Lung (tissue), 12 donors: ENCODE measurements around the gene NBPF3. TPM values are rescaled to one million over a fixed set of nuclear protein-coding genes. Genes with fewer than 3 reads are reported as not detected.
"Not testable (repeated sequence)": the region's sequence is repeated elsewhere in the genome, so short reads cannot be mapped to it uniquely, and the experiment has no call there.

Experiments
- ATAC-seq: fragments of 200-7000 bp; cut with Tn5 transposase; one replicate; pipeline ENCODE4 v1.9.1; 2020; ENCODE audit warnings: moderate number of reproducible peaks; ENCODE audit not compliant: insufficient read depth, low FRiP score
- DNase-seq, 3 donors: peaks; one replicate each; pipeline ENCODE4 v3.0.0-alpha.2; 2013 to 2017
- H3K27ac ChIP-seq, 2 donors: one replicate each; pipeline ENCODE4 v1.5.1; 2013; ENCODE audit warnings: mild to moderate bottlenecking in 2 of 2, moderate library complexity in 2 of 2, control low read depth in 1 of 2, inconsistent platforms in 1 of 2, low read depth in 1 of 2, low read length in 1 of 2
- H3K27me3 ChIP-seq, 3 donors: one replicate each; pipeline ENCODE4 v1.5.1; 2013; ENCODE audit warnings: low read length in 2 of 3; ENCODE audit not compliant: control insufficient read depth in 3 of 3, insufficient read depth in 3 of 3
- H3K36me3 ChIP-seq, 4 donors: one replicate each; pipeline ENCODE4 v1.5.1; 2013; ENCODE audit warnings: low read length in 4 of 4, mild to moderate bottlenecking in 1 of 4, moderate library complexity in 1 of 4; ENCODE audit not compliant: control insufficient read depth in 4 of 4, insufficient read depth in 4 of 4
- H3K4me1 ChIP-seq, 5 donors: one replicate each; pipeline ENCODE4 v1.5.1; 2013; ENCODE audit warnings: low read length in 5 of 5, mild to moderate bottlenecking in 2 of 5, moderate library complexity in 1 of 5; ENCODE audit not compliant: control insufficient read depth in 5 of 5, insufficient read depth in 5 of 5
- H3K4me3 ChIP-seq: one replicate; pipeline ENCODE4 v1.5.1; 2013; ENCODE audit warnings: mild to moderate bottlenecking, control low read depth, moderate library complexity
- H3K9ac ChIP-seq, 2 donors: one replicate each; pipeline ENCODE4 v1.5.1; 2013; ENCODE audit warnings: low read length in 2 of 2, control low read depth in 1 of 2; ENCODE audit not compliant: insufficient read depth in 1 of 2
- H3K9me3 ChIP-seq, 4 donors: one replicate each; pipeline ENCODE4 v1.5.1; 2013; ENCODE audit warnings: low read length in 3 of 4, mild to moderate bottlenecking in 1 of 4, moderate library complexity in 1 of 4; ENCODE audit not compliant: control insufficient read depth in 4 of 4, insufficient read depth in 3 of 4
- CTCF ChIP-seq: IDR thresholded peaks from 2 replicates; pipeline ENCODE4 v1.5.1; 2012; ENCODE audit warnings: mild to moderate bottlenecking; ENCODE audit errors: control extremely low read depth, extremely low read depth
- WGBS, 2 donors: extraction: QIAGEN DNeasy Blood & Tissue Kit; methylation state at CpG; one replicate each; pipeline ENCODE4 v1.1.7; 2013; 5-methylcytosine and 5-hydroxymethylcytosine counted together
- polyA plus RNA-seq, 2 donors: library from polyadenylated mRNA; stranded (reverse); fragments of 200-250 nt; gene quantifications; one replicate each; pipeline ENCODE4 v1.2.1, GENCODE V29; 2013
- total RNA-seq, 2 donors: library from RNA; depleted of rRNA in 1 of 2; stranded (reverse); fragments of >200 nt in 1 of 2; gene quantifications; one replicate each; pipeline ENCODE4 v1.2.1, GENCODE V29; 2014 to 2021
- donor health status: control.
- donor health status: control.
- donor health status: Bipolar disorder and iron deficiency.
- donor health status: healthy.
- donor health status: DM: yes; HTN: yes; CAD: no.

Gene NBPF3
- total and polyA plus RNA-seq, 4 donors: 1.3 to 17.6 (median 5.6) TPM

- 66 to 82% methylated on average over 9 of the region's 9 CpGs for WGBS, 2 donors
- H3K4me3 ChIP-seq: no peak overlapping the region
- H3K36me3 ChIP-seq: peaks cover 0 to 3% (median 1%) of the 10 kb centered on the region in 4 donors
- H3K4me1 ChIP-seq: peaks cover 0 to 1% (median 0%) of the 10 kb centered on the region in 5 donors
- ATAC-seq (no peak), DNase-seq (no peak)
- H3K27me3 ChIP-seq: no peaks in the 10 kb centered on the region
- no peaks in the 10 kb centered on the region for H3K9me3 ChIP-seq
- no peak overlapping the region for H3K27ac ChIP-seq
- TF ChIP-seq CTCF: no peak
- H3K9ac ChIP-seq: no peak overlapping the region
Measured at GRCh38 chr1:21469581-21469980, 29.6 kb downstream of the NBPF3 start.

- Histone ChIP-seq H3K36me3 (peaks cover 0 to 3% (median 2%) of the 10 kb centered on the region in 4 donors), H3K9me3 (no peaks in the 10 kb centered on the region), H3K4me1 (peaks cover 0 to 5% (median 0%) of the 10 kb centered on the region in 5 donors), H3K27ac (no peak overlapping the region), H3K9ac (no peak overlapping the region), H3K4me3 (no peak overlapping the region), H3K27me3 (no peaks in the 10 kb centered on the region)
- TF ChIP-seq CTCF: no peak
- DNase-seq (no peak), ATAC-seq (no peak)
- WGBS, 2 donors: 83 to 95% methylated on average over 5 of the region's 5 CpGs
Measured at GRCh38 chr1:21472861-21473260, 32.9 kb downstream of the NBPF3 start.

GRCh38 chr1:21478356-21478755 lies 38.4 kb downstream of the NBPF3 start:
- no peak overlapping the region for H3K4me3 ChIP-seq
- peaks cover 0 to 5% (median 0%) of the 10 kb centered on the region in 5 donors for H3K4me1 ChIP-seq
- DNase-seq (no peak), ATAC-seq (no peak)
- H3K9ac ChIP-seq: no peak overlapping the region
- peaks cover 0 to 6% (median 5%) of the 10 kb centered on the region in 4 donors for H3K36me3 ChIP-seq
- no peak for TF ChIP-seq CTCF
- H3K9me3 ChIP-seq: no peaks in the 10 kb centered on the region
- WGBS, 2 donors: 92% methylated on average over 6 of the region's 6 CpGs
- H3K27me3 ChIP-seq: no peaks in the 10 kb centered on the region
- no peak overlapping the region for H3K27ac ChIP-seq

- H3K9ac ChIP-seq, ATAC-seq, H3K27ac ChIP-seq, H3K9me3 ChIP-seq, H3K4me1 ChIP-seq, H3K36me3 ChIP-seq, H3K27me3 ChIP-seq, DNase-seq, H3K4me3 ChIP-seq: not testable (repeated sequence)
- 95 to 99% methylated on average over 2 to 4 of the region's 4 CpGs for WGBS, 2 donors
Measured at GRCh38 chr1:21483881-21484280, 43.9 kb downstream of the NBPF3 start.
